GM18907 (cell line): ENCODE data around the gene OIT3.

Source experiments
- ATAC-seq: cut with Tn5 transposase; IDR thresholded peaks from one replicate; pipeline ENCODE4 v1.9.1; 2021; ENCODE audit warnings: mild to moderate bottlenecking, moderate library complexity; ENCODE audit not compliant: unreplicated experiment

The OIT3 gene

GRCh38 chr10:72951760-72952159 lies 58.2 kb downstream of the OIT3 start:
- ATAC-seq: no peak

GRCh38 chr10:72952189-72952588 lies 58.6 kb downstream of the OIT3 start:
- no peak for ATAC-seq

- no peak for ATAC-seq
These were observed 59.2 kb downstream of the OIT3 start for GRCh38 chr10:72952642-72953158.

GRCh38 chr10:72953687-72954086 lies 60.1 kb downstream of the OIT3 start:
- ATAC-seq: no peak

- ATAC-seq: no peak
These were observed 60.7 kb downstream of the OIT3 start for GRCh38 chr10:72954230-72954595.

GRCh38 chr10:72954596-72955554 lies 61.3 kb downstream of the OIT3 start, which contains the start of gene PLA2G12B:
Gene PLA2G12B, minus strand, starts transcription at chr10:72954806. Its CDS starts 121 bp downstream, at chr10:72954685.
- ATAC-seq: no peak

- ATAC-seq: no peak
These were observed 62.5 kb downstream of the OIT3 start for GRCh38 chr10:72956001-72956400.

GRCh38 chr10:72976886-72977285 lies 83.3 kb downstream of the OIT3 start:
- ATAC-seq: no peak

- no peak for ATAC-seq
These were observed 86.2 kb downstream of the OIT3 start for GRCh38 chr10:72979709-72980108.

- ATAC-seq: no peak
These were observed 86.8 kb downstream of the OIT3 start for GRCh38 chr10:72980348-72980747.

GRCh38 chr10:72981028-72981881 lies 87.7 kb downstream of the OIT3 start:
- no peak for ATAC-seq

- no peak for ATAC-seq
These were observed 88.5 kb downstream of the OIT3 start for GRCh38 chr10:72981882-72982529.
